H9 (cell line): ENCODE measurements around the gene DNAJC24. TPM values are rescaled to one million over a fixed set of nuclear protein-coding genes. Genes with fewer than 3 reads are reported as not detected.

ENCODE experiments used
- DNase-seq: peaks from one replicate; pipeline ENCODE4 v3.0.0-alpha.2; 2017
- H2AFZ ChIP-seq: one replicate; pipeline ENCODE4 v1.6.1; 2013; ENCODE audit warnings: mild to moderate bottlenecking, low read length, control low read depth, moderate library complexity
- H2AK5ac ChIP-seq: 2 replicates; pipeline ENCODE4 v1.6.1; 2013; ENCODE audit warnings: low read length, control low read depth, mixed read lengths; ENCODE audit not compliant: insufficient read length
- H2BK120ac ChIP-seq: one replicate; pipeline ENCODE4 v1.6.1; 2013; ENCODE audit warnings: low read depth, mild to moderate bottlenecking, low read length, control low read depth, inconsistent platforms; ENCODE audit not compliant: poor library complexity, severe bottlenecking
- H2BK12ac ChIP-seq: 2 replicates; pipeline ENCODE4 v1.6.1; 2013; ENCODE audit warnings: low read length, control low read depth, mixed read lengths, low read depth; ENCODE audit not compliant: insufficient read length
- H2BK15ac ChIP-seq: 2 replicates; pipeline ENCODE4 v1.6.1; 2013; ENCODE audit warnings: low read depth, low read length, control low read depth
- H2BK20ac ChIP-seq: one replicate; pipeline ENCODE4 v1.6.1; 2013; ENCODE audit warnings: low read depth, mild to moderate bottlenecking, low read length, control low read depth, inconsistent platforms; ENCODE audit not compliant: poor library complexity, severe bottlenecking
- H2BK5ac ChIP-seq: 2 replicates; pipeline ENCODE4 v1.6.1; 2013; ENCODE audit warnings: low read length, control low read depth, mixed read lengths; ENCODE audit not compliant: insufficient read length
- H3K14ac ChIP-seq: 2 replicates; pipeline ENCODE4 v1.6.1; 2013; ENCODE audit warnings: low read length, control low read depth; ENCODE audit not compliant: insufficient read depth
- H3K18ac ChIP-seq: 2 replicates; pipeline ENCODE4 v1.6.1; 2013; ENCODE audit warnings: low read depth, mild to moderate bottlenecking, mixed read lengths, low read length, control low read depth; ENCODE audit not compliant: insufficient read length
- H3K23ac ChIP-seq: 2 replicates; pipeline ENCODE4 v1.6.1; 2013; ENCODE audit warnings: low read length, control low read depth, mixed read lengths, low read depth; ENCODE audit not compliant: insufficient read length
- H3K23me2 ChIP-seq: 2 replicates; pipeline ENCODE4 v1.6.1; 2013; ENCODE audit warnings: low read depth, mild to moderate bottlenecking, mixed read lengths, low read length, control low read depth; ENCODE audit not compliant: insufficient read length, poor library complexity, severe bottlenecking
- H3K27ac ChIP-seq: 2 replicates; pipeline ENCODE4 v1.5.1; 2013; ENCODE audit warnings: low read length, control low read depth, mixed read lengths, low read depth; ENCODE audit not compliant: insufficient read length
- H3K27me3 ChIP-seq: 2 replicates; pipeline ENCODE4 v1.6.1; 2013; ENCODE audit warnings: low read length, control low read depth, inconsistent platforms; ENCODE audit not compliant: insufficient read depth
- H3K4ac ChIP-seq: 2 replicates; pipeline ENCODE4 v1.6.1; 2013; ENCODE audit warnings: low read depth, mild to moderate bottlenecking, control low read depth, inconsistent platforms, low read length, moderate library complexity
- H3K4me1 ChIP-seq: 2 replicates; pipeline ENCODE4 v1.6.1; 2013; ENCODE audit warnings: low read length, control low read depth, inconsistent platforms; ENCODE audit not compliant: insufficient read depth
- H3K4me2 ChIP-seq: 2 replicates; pipeline ENCODE4 v1.6.1; 2013; ENCODE audit warnings: low read length, control low read depth, mixed read lengths; ENCODE audit not compliant: insufficient read length, insufficient read depth
- H3K56ac ChIP-seq: 2 replicates; pipeline ENCODE4 v1.6.1; 2013; ENCODE audit warnings: low read depth, mild to moderate bottlenecking, mixed read lengths, low read length, control low read depth; ENCODE audit not compliant: insufficient read length
- H3K79me1 ChIP-seq: 2 replicates; pipeline ENCODE4 v1.6.1; 2013; ENCODE audit warnings: low read depth, mild to moderate bottlenecking, moderate library complexity, low read length, control low read depth, inconsistent platforms; ENCODE audit not compliant: insufficient read depth, poor library complexity, severe bottlenecking
- H3K79me2 ChIP-seq: 2 replicates; pipeline ENCODE4 v1.6.1; 2013; ENCODE audit warnings: low read length, control low read depth, inconsistent platforms; ENCODE audit not compliant: insufficient read depth
- H3K9ac ChIP-seq: 2 replicates; pipeline ENCODE4 v1.6.1; 2013; ENCODE audit warnings: low read length, control low read depth, mixed read lengths; ENCODE audit not compliant: insufficient read length; ENCODE audit errors: extremely low read depth
- H3K9me3 ChIP-seq: one replicate; pipeline ENCODE4 v1.6.1; 2013; ENCODE audit warnings: low read depth, low read length, inconsistent platforms; ENCODE audit not compliant: control insufficient read depth
- H3T11ph ChIP-seq: one replicate; pipeline ENCODE4 v1.6.1; 2013; ENCODE audit warnings: mild to moderate bottlenecking, low read length, control low read depth, inconsistent platforms
- H4K20me1 ChIP-seq: one replicate; pipeline ENCODE4 v1.6.1; 2013; ENCODE audit not compliant: control insufficient read depth, insufficient read length, insufficient read depth
- H4K5ac ChIP-seq: 2 replicates; pipeline ENCODE4 v1.6.1; 2013; ENCODE audit warnings: low read depth, mild to moderate bottlenecking, mixed read lengths, low read length, control low read depth; ENCODE audit not compliant: insufficient read length
- H4K8ac ChIP-seq: replicated peaks from 2 replicates; pipeline ENCODE4 v1.6.1; 2013; ENCODE audit warnings: low read length, control low read depth, mixed read lengths, low read depth; ENCODE audit not compliant: insufficient read length
- H4K91ac ChIP-seq: 2 replicates; pipeline ENCODE4 v1.6.1; 2013; ENCODE audit warnings: low read depth, mild to moderate bottlenecking, moderate library complexity, mixed read lengths, low read length, control low read depth; ENCODE audit not compliant: insufficient read length
- H3K27ac Mint-ChIP-seq, 3 experiments: 2 replicates in 2 of 3; 3 replicates in 1 of 3; pipeline ENCODE4 v1.8.0; 2020 to 2021; ENCODE audit warnings: mixed read lengths in 3 of 3, mild to moderate bottlenecking in 1 of 3, moderate library complexity in 1 of 3
- H3K27me3 Mint-ChIP-seq: 2 replicates; pipeline ENCODE4 v1.8.0; 2021; ENCODE audit warnings: low read depth, mild to moderate bottlenecking, moderate library complexity, mixed read lengths
- H3K36me3 Mint-ChIP-seq, 3 experiments: 2 replicates in 2 of 3; 3 replicates in 1 of 3; pipeline ENCODE4 v1.8.0; 2020 to 2021; ENCODE audit warnings: low read depth in 3 of 3, mixed read lengths in 3 of 3; ENCODE audit not compliant: insufficient read depth in 1 of 3
- H3K4me1 Mint-ChIP-seq, 2 experiments: 2 replicates each; pipeline ENCODE4 v1.8.0; 2020; ENCODE audit warnings: mixed read lengths in 2 of 2
- H3K4me3 Mint-ChIP-seq, 2 experiments: 2 replicates in 1 of 2; 3 replicates in 1 of 2; pipeline ENCODE4 v1.8.0; 2020 to 2021; ENCODE audit warnings: mild to moderate bottlenecking in 2 of 2, mixed read lengths in 2 of 2, moderate library complexity in 1 of 2
- H3K9me3 Mint-ChIP-seq, 2 experiments: 2 replicates in 1 of 2; 3 replicates in 1 of 2; pipeline ENCODE4 v1.8.0; 2020; ENCODE audit warnings: mild to moderate bottlenecking in 2 of 2, mixed read lengths in 2 of 2, moderate library complexity in 1 of 2
- WGBS: extraction: QIAGEN DNeasy Blood & Tissue Kit; methylation state at CpG from one replicate; pipeline ENCODE4 v1.1.7; 2013; ENCODE audit warnings: missing lambda C conversion rate, low lambda C conversion rate, mixed read lengths; ENCODE audit not compliant: insufficient read length; ENCODE audit errors: extremely low coverage; 5-methylcytosine and 5-hydroxymethylcytosine counted together
- total RNA-seq: library from RNA; stranded (reverse); gene quantifications from 2 replicates; pipeline ENCODE4 v1.2.1, GENCODE V29; 2021
- TF ChIP-seq, protein P1 (sequence below): fragments of 200-600 bp; sonication (generic); conservative IDR thresholded peaks from 3 replicates; pipeline ENCODE4 v1.8.0; 2021; ENCODE audit warnings: antibody characterized with exemption, mild to moderate bottlenecking

DNAJC24 gene
- total RNA-seq, 1 experiment from 2014 or later, result 16.7 TPM

GRCh38 chr11:31375879-31376278, 6.2 kb downstream of the DNAJC24 start:
- peaks cover 0 to 2% (median 0%) of the 10 kb centered on the region in 3 experiments; a peak in 1 of 7 replicates for H3K36me3 Mint-ChIP-seq
- Histone ChIP-seq H2BK5ac (no peak overlapping the region), H2AK5ac (no peak overlapping the region), H3T11ph (no peak overlapping the region), H3K27me3 (no peaks in the 10 kb centered on the region), H2BK20ac (no peak overlapping the region), H4K5ac (no peak overlapping the region), H2AFZ (no peak overlapping the region), H4K91ac (no peak overlapping the region), H3K27ac (no peak overlapping the region), H2BK12ac (no peak overlapping the region), H3K9ac (no peak overlapping the region), H4K20me1 (no peaks in the 10 kb centered on the region), H3K79me1 (peaks cover 2% of the 10 kb centered on the region), H3K4me2 (no peak overlapping the region), H2BK120ac (no peak overlapping the region), H3K4ac (no peak overlapping the region), H3K56ac (no peak overlapping the region), H3K18ac (no peak overlapping the region), H3K79me2 (no peaks in the 10 kb centered on the region), H3K14ac (no peak overlapping the region), H3K4me1 (no peaks in the 10 kb centered on the region), H2BK15ac (no peak overlapping the region), H3K23me2 (no peaks in the 10 kb centered on the region), H3K23ac (no peak overlapping the region), H4K8ac (no peak overlapping the region), H3K9me3 (no peaks in the 10 kb centered on the region)
- no peaks in the 10 kb centered on the region for H3K27me3 Mint-ChIP-seq
- H3K4me1 Mint-ChIP-seq, result peaks cover 0 to under 1% of the 10 kb centered on the region in 2 experiments; a peak in 1 of 4 replicates
- no peak overlapping the region for H3K4me3 Mint-ChIP-seq
- no CpG with 5 or more reads among the region's 5 CpGs for WGBS
- no peak for DNase-seq
- H3K9me3 Mint-ChIP-seq, result no peaks in the 10 kb centered on the region
- no peak overlapping the region for H3K27ac Mint-ChIP-seq
- TF ChIP-seq, protein P1, sequence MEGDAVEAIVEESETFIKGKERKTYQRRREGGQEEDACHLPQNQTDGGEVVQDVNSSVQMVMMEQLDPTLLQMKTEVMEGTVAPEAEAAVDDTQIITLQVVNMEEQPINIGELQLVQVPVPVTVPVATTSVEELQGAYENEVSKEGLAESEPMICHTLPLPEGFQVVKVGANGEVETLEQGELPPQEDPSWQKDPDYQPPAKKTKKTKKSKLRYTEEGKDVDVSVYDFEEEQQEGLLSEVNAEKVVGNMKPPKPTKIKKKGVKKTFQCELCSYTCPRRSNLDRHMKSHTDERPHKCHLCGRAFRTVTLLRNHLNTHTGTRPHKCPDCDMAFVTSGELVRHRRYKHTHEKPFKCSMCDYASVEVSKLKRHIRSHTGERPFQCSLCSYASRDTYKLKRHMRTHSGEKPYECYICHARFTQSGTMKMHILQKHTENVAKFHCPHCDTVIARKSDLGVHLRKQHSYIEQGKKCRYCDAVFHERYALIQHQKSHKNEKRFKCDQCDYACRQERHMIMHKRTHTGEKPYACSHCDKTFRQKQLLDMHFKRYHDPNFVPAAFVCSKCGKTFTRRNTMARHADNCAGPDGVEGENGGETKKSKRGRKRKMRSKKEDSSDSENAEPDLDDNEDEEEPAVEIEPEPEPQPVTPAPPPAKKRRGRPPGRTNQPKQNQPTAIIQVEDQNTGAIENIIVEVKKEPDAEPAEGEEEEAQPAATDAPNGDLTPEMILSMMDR, result no peak
